ENCODE data around the gene RAP2A. TPM values are rescaled to one million over a fixed set of nuclear protein-coding genes. Genes with fewer than 3 reads are reported as not detected.

The RAP2A gene
- total RNA-seq, 4 donors from 2014 or later: 32.4 to 45.7 (median 33.5) TPM

GRCh38 chr13:97460004-97460775 is 26.2 kb downstream of the RAP2A start:
- TF ChIP-seq EP300 (IDR thresholded peaks at IDR 0.05) (no peak), CTCF (IDR thresholded peaks at IDR 0.05) (no peak), POLR2A (IDR thresholded peaks at IDR 0.05) (no peak)
- peaks cover 0 to 7% (median 0%) of the 10 kb centered on the region in 3 donors for H3K36me3 ChIP-seq
- 53 to 56% methylated on average over 7 of the region's 7 CpGs for WGBS, 2 donors
- no peaks in the 10 kb centered on the region for H3K27me3 ChIP-seq
- peak overlapping the region in 1 of 4 donors; percentile 37 for H3K27ac ChIP-seq
- DNase-seq (ENCODE audit: low spot score in 2 of 2): no peak
- H3K4me3 ChIP-seq: no peak overlapping the region
- peaks cover 0 to 15% (median 0%) of the 10 kb centered on the region in 4 donors for H3K4me1 ChIP-seq
- peaks cover 0 to 3% (median 0%) of the 10 kb centered on the region in 4 donors for H3K9me3 ChIP-seq

GRCh38 chr13:97460853-97461252 is 26.9 kb downstream of the RAP2A start:
- no peak for DNase-seq (ENCODE audit: low spot score in 2 of 2)
- no peak for TF ChIP-seq EP300 (IDR thresholded peaks at IDR 0.05)
- TF ChIP-seq CTCF (IDR thresholded peaks at IDR 0.05): no peak
- no peak for TF ChIP-seq POLR2A (IDR thresholded peaks at IDR 0.05)
- no peaks in the 10 kb centered on the region for H3K9me3 ChIP-seq
- no peaks in the 10 kb centered on the region for H3K27me3 ChIP-seq
- H3K4me3 ChIP-seq: no peak overlapping the region
- H3K27ac ChIP-seq: no peak overlapping the region
- peaks cover 0 to 15% (median 0%) of the 10 kb centered on the region in 4 donors for H3K4me1 ChIP-seq
- peaks cover 0 to 11% (median 0%) of the 10 kb centered on the region in 3 donors for H3K36me3 ChIP-seq
- WGBS, 2 donors: 82 to 90% methylated on average over 2 of the region's 2 CpGs

- Histone ChIP-seq H3K9me3 (no peaks in the 10 kb centered on the region), H3K36me3 (peaks cover 0 to 11% (median 0%) of the 10 kb centered on the region in 3 donors), H3K4me1 (peaks cover 0 to 22% (median 9%) of the 10 kb centered on the region in 4 donors), H3K27ac (peak overlapping the region in 1 of 4 donors; percentile 5), H3K27me3 (no peaks in the 10 kb centered on the region), H3K4me3 (no peak overlapping the region)
- TF ChIP-seq POLR2A (IDR thresholded peaks at IDR 0.05): no peak
- TF ChIP-seq EP300 (IDR thresholded peaks at IDR 0.05): no peak
- TF ChIP-seq CTCF (IDR thresholded peaks at IDR 0.05): no peak
- 40 to 45% methylated on average over 3 of the region's 3 CpGs for WGBS, 2 donors
- DNase-seq (ENCODE audit: low spot score in 2 of 2): no peak
Measured at GRCh38 chr13:97464561-97464960, 30.6 kb downstream of the RAP2A start.

GRCh38 chr13:97466722-97467121 is 32.8 kb downstream of the RAP2A start:
- no peaks in the 10 kb centered on the region for H3K27me3 ChIP-seq
- no peak overlapping the region for H3K27ac ChIP-seq
- peaks cover 0 to 15% (median 9%) of the 10 kb centered on the region in 4 donors for H3K4me1 ChIP-seq
- peaks cover 0 to 11% (median 0%) of the 10 kb centered on the region in 3 donors for H3K36me3 ChIP-seq
- no peak for DNase-seq (ENCODE audit: low spot score in 2 of 2)
- H3K4me3 ChIP-seq: no peak overlapping the region
- 67 to 70% methylated on average over 3 of the region's 3 CpGs for WGBS, 2 donors
- H3K9me3 ChIP-seq: no peaks in the 10 kb centered on the region
- TF ChIP-seq POLR2A (IDR thresholded peaks at IDR 0.05) (no peak), EP300 (IDR thresholded peaks at IDR 0.05) (no peak), CTCF (IDR thresholded peaks at IDR 0.05) (no peak)

GRCh38 chr13:97468331-97468730 is 34.4 kb downstream of the RAP2A start:
- no peak for TF ChIP-seq EP300 (IDR thresholded peaks at IDR 0.05)
- no peak for TF ChIP-seq POLR2A (IDR thresholded peaks at IDR 0.05)
- TF ChIP-seq CTCF (IDR thresholded peaks at IDR 0.05): no peak
- no peak overlapping the region for H3K4me3 ChIP-seq
- 45 to 47% methylated on average over 3 of the region's 3 CpGs for WGBS, 2 donors
- DNase-seq (ENCODE audit: low spot score in 2 of 2): peak in 1 of 2 donors; percentile 48
- H3K27me3 ChIP-seq: no peaks in the 10 kb centered on the region
- peak overlapping the region in 2 of 4 donors; percentile 43 to 67 for H3K27ac ChIP-seq
- H3K36me3 ChIP-seq: peaks cover 0 to 11% (median 0%) of the 10 kb centered on the region in 3 donors
- peaks cover 0 to 15% (median 9%) of the 10 kb centered on the region in 4 donors for H3K4me1 ChIP-seq
- no peaks in the 10 kb centered on the region for H3K9me3 ChIP-seq
